Gastroesophageal sphincter (tissue), 4 donors: Measurements from ENCODE around the gene ABHD5. TPM values are rescaled to one million over a fixed set of nuclear protein-coding genes. Genes with fewer than 3 reads are reported as not detected.

Experiments used
- ATAC-seq: fragments of 150-250 bp; one replicate; pipeline ENCODE4 v1.9.1; 2016; ENCODE audit warnings: mild to moderate bottlenecking, moderate library complexity
- H3K27ac ChIP-seq, 4 donors: fragments of 200-600 bp; sonication (generic) in 3 of 4; 1 replicate in 3 of 4; 2 replicates in 1 of 4; pipeline ENCODE4 v1.5.1; 2016 to 2019
- H3K27me3 ChIP-seq: fragments of 200-600 bp; sonication (generic); one replicate; pipeline ENCODE4 v1.5.1; 2019
- H3K36me3 ChIP-seq, 2 donors: fragments of 200-600 bp; sonication (generic); one replicate each; pipeline ENCODE4 v1.5.1; 2019; ENCODE audit warnings: control low read depth in 1 of 2
- H3K4me1 ChIP-seq, 3 donors: fragments of 200-600 bp; sonication (generic); 1 replicate in 2 of 3; 2 replicates in 1 of 3; pipeline ENCODE4 v1.5.1; 2016 to 2019; ENCODE audit warnings: control low read depth in 2 of 3
- H3K4me3 ChIP-seq, 2 donors: fragments of 200-600 bp; sonication (generic); one replicate each; pipeline ENCODE4 v1.5.1; 2019; ENCODE audit warnings: mild to moderate bottlenecking in 1 of 2, moderate library complexity in 1 of 2
- H3K9me3 ChIP-seq, 3 donors: fragments of 200-600 bp; sonication (generic); one replicate each; pipeline ENCODE4 v1.5.1; 2017 to 2019; ENCODE audit warnings: control low read depth in 2 of 3
- CTCF ChIP-seq, 4 experiments: fragments of 200-600 bp in 2 of 4; fragments of 450-650 bp in 2 of 4; sonication (generic) in 1 of 4; IDR thresholded peaks; one replicate each; pipeline ENCODE4 v1.5.1; 2017 to 2019; ENCODE audit warnings: antibody characterized with exemption in 4 of 4, mild to moderate bottlenecking in 2 of 4, moderate library complexity in 2 of 4
- EP300 ChIP-seq: sonication (generic); formaldehyde crosslinking; IDR thresholded peaks from one replicate; pipeline ENCODE4 v1.6.1; 2017; ENCODE audit warnings: antibody characterized with exemption, mild to moderate bottlenecking
- POLR2A ChIP-seq, 2 donors: fragments of 450-650 bp; IDR thresholded peaks; one replicate each; pipeline ENCODE4 v1.6.1; 2017; ENCODE audit warnings: antibody characterized with exemption in 2 of 2, mild to moderate bottlenecking in 2 of 2, moderate library complexity in 1 of 2
- POLR2AphosphoS5 ChIP-seq: sonication (generic); formaldehyde crosslinking; IDR thresholded peaks from one replicate; pipeline ENCODE4 v1.6.1; 2017; ENCODE audit warnings: antibody characterized with exemption
- WGBS, 2 donors: methylation state at CpG; one replicate each; pipeline ENCODE4 v1.1.5; 2018; ENCODE audit warnings: low coverage in 1 of 2; 5-methylcytosine and 5-hydroxymethylcytosine counted together
- total RNA-seq, 4 donors: library from RNA; depleted of rRNA; stranded (reverse); fragments of >200 nt; gene quantifications; one replicate each; pipeline ENCODE4 v1.1.0, GENCODE V29; 2016

Gene ABHD5
- total RNA-seq, 4 donors from 2014 or later, result 26.1 to 53.2 (median 34.8) TPM

DNA sequence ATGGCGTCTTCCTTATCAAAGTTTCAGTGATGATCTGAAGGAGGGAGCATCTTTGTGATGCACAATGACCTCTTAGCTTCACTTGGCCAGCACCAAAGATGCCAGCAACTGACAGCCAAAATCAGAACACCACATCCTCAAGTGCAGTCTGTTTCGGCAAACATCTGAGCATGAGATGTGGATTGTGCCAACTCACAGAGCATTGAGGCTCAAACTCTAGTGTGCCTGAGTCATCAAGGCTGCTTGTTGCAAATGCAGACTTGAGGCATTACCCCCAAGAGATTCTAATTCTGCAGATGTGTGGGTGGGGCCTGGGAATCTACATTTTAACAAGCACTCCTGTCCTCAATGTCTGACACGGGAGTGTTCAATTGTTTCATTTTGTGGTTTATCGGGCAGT is 35.8 kb downstream of the ABHD5 start:
- no peak for ATAC-seq
- 93 to 100% methylated on average over 2 to 3 of the region's 4 CpGs for WGBS, 2 donors
- no peaks in the 10 kb centered on the region for H3K9me3 ChIP-seq
- peaks cover 0 to 21% of the 10 kb centered on the region in 2 donors for H3K36me3 ChIP-seq
- H3K4me3 ChIP-seq, result no peak overlapping the region
- no peaks in the 10 kb centered on the region for H3K27me3 ChIP-seq
- H3K27ac ChIP-seq, result no peak overlapping the region
- TF ChIP-seq CTCF (IDR thresholded peaks at IDR 0.05), result no peak
- no peak for TF ChIP-seq POLR2AphosphoS5
- no peak for TF ChIP-seq EP300
- no peak for TF ChIP-seq POLR2A (IDR thresholded peaks at IDR 0.05)
- H3K4me1 ChIP-seq, result peaks cover 0 to 3% (median 0%) of the 10 kb centered on the region in 3 donors

DNA sequence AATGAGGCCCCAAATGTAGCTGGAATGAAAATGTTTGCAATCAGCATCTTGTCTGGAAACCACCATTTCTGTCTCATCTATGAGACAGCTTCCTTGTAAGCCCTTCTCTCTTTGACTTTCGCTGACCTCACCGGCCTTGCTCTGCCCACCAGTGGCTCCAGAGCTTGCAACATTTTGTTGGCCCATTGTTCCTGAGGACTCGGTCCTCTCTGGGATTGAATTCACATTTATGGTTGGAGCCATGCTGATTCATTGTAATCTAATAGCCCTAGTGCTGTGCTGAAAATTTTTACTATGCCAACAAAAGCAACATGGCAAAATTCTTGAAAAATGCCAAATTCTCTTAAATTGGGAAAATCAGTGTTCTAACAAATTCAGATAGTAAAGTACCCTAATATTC is 37.2 kb downstream of the ABHD5 start:
- no peak for TF ChIP-seq POLR2A (IDR thresholded peaks at IDR 0.05)
- TF ChIP-seq POLR2AphosphoS5, result no peak
- no peak for TF ChIP-seq EP300
- no peak for TF ChIP-seq CTCF (IDR thresholded peaks at IDR 0.05)
- Histone ChIP-seq H3K4me1 (peaks cover 0 to 3% (median 0%) of the 10 kb centered on the region in 3 donors), H3K27me3 (no peaks in the 10 kb centered on the region), H3K4me3 (no peak overlapping the region), H3K27ac (no peak overlapping the region), H3K9me3 (no peaks in the 10 kb centered on the region), H3K36me3 (peaks cover 0 to 21% of the 10 kb centered on the region in 2 donors)
- ATAC-seq, result no peak
- WGBS, 2 donors, result 80 to 100% methylated on average over 3 of the region's 3 CpGs

GRCh38 chr3:43728476-43728875 is 37.7 kb downstream of the ABHD5 start:
- no peak for ATAC-seq
- Histone ChIP-seq H3K4me3 (no peak overlapping the region), H3K4me1 (peaks cover 0 to 5% (median 2%) of the 10 kb centered on the region in 3 donors), H3K27me3 (no peaks in the 10 kb centered on the region), H3K36me3 (peaks cover 0 to 21% of the 10 kb centered on the region in 2 donors), H3K9me3 (no peaks in the 10 kb centered on the region), H3K27ac (no peak overlapping the region)
- TF ChIP-seq EP300 (no peak), POLR2AphosphoS5 (no peak), POLR2A (IDR thresholded peaks at IDR 0.05) (no peak), CTCF (IDR thresholded peaks at IDR 0.05) (no peak)
- 60 to 66% methylated on average over 2 to 5 of the region's 5 CpGs for WGBS, 2 donors

DNA sequence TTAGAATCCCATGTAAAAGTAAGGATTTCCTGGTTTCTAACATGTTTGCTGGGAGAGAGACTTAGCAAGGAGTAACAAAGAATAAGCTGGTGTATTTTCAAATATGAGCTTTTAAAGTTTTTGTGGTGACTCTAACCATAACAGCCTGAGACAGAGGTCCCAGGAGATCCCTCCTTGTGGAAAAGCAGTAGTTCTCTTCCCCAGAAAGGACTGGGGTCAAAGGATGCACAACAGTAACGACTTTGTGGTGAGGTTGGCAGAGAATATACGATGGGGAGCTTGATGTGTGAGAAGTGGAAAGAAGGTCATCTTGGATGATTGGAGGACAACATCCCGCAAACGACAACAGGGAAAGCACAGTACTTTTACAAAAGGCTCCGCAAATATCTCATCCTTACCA is 38.2 kb downstream of the ABHD5 start:
- H3K9me3 ChIP-seq, result no peaks in the 10 kb centered on the region
- TF ChIP-seq POLR2A (IDR thresholded peaks at IDR 0.05), result no peak
- TF ChIP-seq CTCF (IDR thresholded peaks at IDR 0.05), result no peak
- TF ChIP-seq POLR2AphosphoS5, result no peak
- TF ChIP-seq EP300, result no peak
- H3K4me3 ChIP-seq, result no peak overlapping the region
- ATAC-seq, result no peak
- H3K27me3 ChIP-seq, result no peaks in the 10 kb centered on the region
- WGBS, 2 donors, result 72 to 76% methylated on average over 4 to 5 of the region's 5 CpGs
- H3K36me3 ChIP-seq, result peaks cover 0 to 21% of the 10 kb centered on the region in 2 donors
- peaks cover 0 to 10% (median under 1%) of the 10 kb centered on the region in 3 donors for H3K4me1 ChIP-seq
- H3K27ac ChIP-seq, result no peak overlapping the region

DNA sequence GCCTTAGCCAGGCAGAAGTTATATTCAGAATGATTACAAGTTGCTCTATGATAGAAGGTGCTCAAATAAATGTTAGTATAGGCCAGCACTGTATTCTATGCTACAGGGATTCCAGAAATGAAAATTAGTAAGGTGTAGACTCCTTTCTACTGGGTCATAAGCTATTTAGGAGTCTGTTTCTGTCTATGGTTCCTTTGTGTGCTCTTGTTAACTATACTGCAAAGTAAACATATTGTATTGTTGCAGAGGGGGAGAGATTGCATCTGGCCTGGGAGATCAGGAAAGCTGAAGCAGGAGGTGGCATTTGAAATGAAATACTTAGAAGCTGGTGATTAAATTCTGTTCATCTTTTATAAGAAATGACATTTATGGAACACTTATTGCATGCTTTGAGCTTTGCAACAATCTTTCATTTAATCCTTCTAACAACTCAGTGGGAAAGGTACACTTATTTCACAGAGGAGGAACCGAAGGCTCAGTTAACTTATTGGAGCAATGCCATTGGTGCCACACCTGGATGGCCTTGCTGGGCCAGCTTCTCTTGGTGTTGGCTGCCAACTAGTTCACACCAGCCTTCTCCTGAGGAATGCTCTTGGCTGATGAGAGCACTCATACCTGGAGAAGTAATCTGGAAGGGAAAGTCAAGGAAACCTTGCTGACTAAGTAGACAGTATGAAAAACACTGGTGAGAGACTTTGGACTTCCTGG is 39.1 kb downstream of the ABHD5 start:
- WGBS, 2 donors, result 93 to 100% methylated on average over 1 of the region's 1 CpG
- peaks cover 0 to 21% of the 10 kb centered on the region in 2 donors for H3K36me3 ChIP-seq
- H3K4me1 ChIP-seq, result peaks cover 0 to 17% (median 3%) of the 10 kb centered on the region in 3 donors
- H3K9me3 ChIP-seq, result no peaks in the 10 kb centered on the region
- H3K4me3 ChIP-seq, result no peak overlapping the region
- ATAC-seq, result no peak
- H3K27me3 ChIP-seq, result no peaks in the 10 kb centered on the region
- no peak overlapping the region for H3K27ac ChIP-seq
- TF ChIP-seq POLR2A (IDR thresholded peaks at IDR 0.05) (no peak), CTCF (IDR thresholded peaks at IDR 0.05) (no peak), EP300 (no peak), POLR2AphosphoS5 (no peak)
